ENCODE results near the gene ANAPC13. TPM values are rescaled to one million over a fixed set of nuclear protein-coding genes. Genes with fewer than 3 reads are reported as not detected.

The ANAPC13 gene
- total RNA-seq, 1 experiment from 2014 or later, result 35.7 TPM

- TF ChIP-seq, protein P1, sequence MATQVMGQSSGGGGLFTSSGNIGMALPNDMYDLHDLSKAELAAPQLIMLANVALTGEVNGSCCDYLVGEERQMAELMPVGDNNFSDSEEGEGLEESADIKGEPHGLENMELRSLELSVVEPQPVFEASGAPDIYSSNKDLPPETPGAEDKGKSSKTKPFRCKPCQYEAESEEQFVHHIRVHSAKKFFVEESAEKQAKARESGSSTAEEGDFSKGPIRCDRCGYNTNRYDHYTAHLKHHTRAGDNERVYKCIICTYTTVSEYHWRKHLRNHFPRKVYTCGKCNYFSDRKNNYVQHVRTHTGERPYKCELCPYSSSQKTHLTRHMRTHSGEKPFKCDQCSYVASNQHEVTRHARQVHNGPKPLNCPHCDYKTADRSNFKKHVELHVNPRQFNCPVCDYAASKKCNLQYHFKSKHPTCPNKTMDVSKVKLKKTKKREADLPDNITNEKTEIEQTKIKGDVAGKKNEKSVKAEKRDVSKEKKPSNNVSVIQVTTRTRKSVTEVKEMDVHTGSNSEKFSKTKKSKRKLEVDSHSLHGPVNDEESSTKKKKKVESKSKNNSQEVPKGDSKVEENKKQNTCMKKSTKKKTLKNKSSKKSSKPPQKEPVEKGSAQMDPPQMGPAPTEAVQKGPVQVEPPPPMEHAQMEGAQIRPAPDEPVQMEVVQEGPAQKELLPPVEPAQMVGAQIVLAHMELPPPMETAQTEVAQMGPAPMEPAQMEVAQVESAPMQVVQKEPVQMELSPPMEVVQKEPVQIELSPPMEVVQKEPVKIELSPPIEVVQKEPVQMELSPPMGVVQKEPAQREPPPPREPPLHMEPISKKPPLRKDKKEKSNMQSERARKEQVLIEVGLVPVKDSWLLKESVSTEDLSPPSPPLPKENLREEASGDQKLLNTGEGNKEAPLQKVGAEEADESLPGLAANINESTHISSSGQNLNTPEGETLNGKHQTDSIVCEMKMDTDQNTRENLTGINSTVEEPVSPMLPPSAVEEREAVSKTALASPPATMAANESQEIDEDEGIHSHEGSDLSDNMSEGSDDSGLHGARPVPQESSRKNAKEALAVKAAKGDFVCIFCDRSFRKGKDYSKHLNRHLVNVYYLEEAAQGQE (IDR thresholded peaks at IDR 0.05; ENCODE audit: low read depth), result no peak
Measured at GRCh38 chr3:134430950-134431445, 54.8 kb downstream of the ANAPC13 start (continued).

DNA sequence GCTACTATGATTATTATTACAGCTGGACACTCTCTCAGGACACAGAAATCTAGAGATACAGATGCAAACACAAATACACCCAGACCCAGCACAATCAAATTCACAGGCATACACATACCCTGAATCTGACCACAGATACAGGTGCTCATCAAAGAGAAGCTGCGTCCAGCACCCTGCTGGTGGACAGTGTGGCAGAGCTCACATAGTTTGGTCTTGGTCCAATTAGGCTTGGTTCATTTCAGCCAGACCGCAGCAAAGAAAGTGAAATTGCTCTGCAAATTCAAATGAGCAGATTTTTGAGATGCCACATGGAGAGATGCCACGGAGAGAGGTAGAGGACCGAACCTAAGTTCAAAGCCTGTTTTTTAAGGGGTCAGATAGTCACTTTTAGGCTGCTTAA is 55.6 kb downstream of the ANAPC13 start:
- Histone ChIP-seq H3K4me2 (ENCODE audit: low read length) (no peak overlapping the region), H2AFZ (ENCODE audit: low read depth, low read length, poor library complexity, severe bottlenecking) (no peak overlapping the region), H3K36me3 (ENCODE audit: control insufficient read depth in 1 of 2, insufficient read depth in 2 of 2, low read length in 2 of 2) (no peaks in the 10 kb centered on the region), H3K4me3 (replicated peaks in 1 of 2; ENCODE audit: low read depth in 1 of 2, low read length in 2 of 2) (no peak overlapping the region), H4K20me1 (ENCODE audit: insufficient read depth) (no peaks in the 10 kb centered on the region), H3K9ac (ENCODE audit: low read length) (no peak overlapping the region), H3K4me1 (ENCODE audit: control insufficient read depth in 1 of 2, insufficient read depth in 2 of 2, low read length in 2 of 2) (peaks cover 11 to 27% of the 10 kb centered on the region in 2 experiments), H3K9me2 (ENCODE audit: insufficient read depth) (no peaks in the 10 kb centered on the region), H3K27me3 (ENCODE audit: insufficient read depth, low read length) (no peaks in the 10 kb centered on the region), H3K9me3 (ENCODE audit: control insufficient read depth in 1 of 2, insufficient read depth in 1 of 2, low read depth in 1 of 2, low read length in 2 of 2) (no peaks in the 10 kb centered on the region), H3K27ac (ENCODE audit: low read depth, low read length) (no peak overlapping the region), H3K79me2 (ENCODE audit: insufficient read depth, low read length) (no peaks in the 10 kb centered on the region)
- intact Hi-C loops (cut with micrococcal nuclease), result no loop called here
- POLR2A ChIA-PET, result no interaction called here
- no peak for ATAC-seq
- DNase-seq (ENCODE audit: low read depth, low spot score), result no peak
- BruUV-seq (replicated peaks), result no TSS peak
- RAD21 ChIA-PET (ENCODE audit: low non-redundant PET in 1 of 2, low total read pairs in 2 of 2, uncharacterized antibody in 2 of 2, unreplicated experiment in 2 of 2), result no interaction called here
- CTCF ChIA-PET, result no interaction called here
- TF ChIP-seq, protein P2, sequence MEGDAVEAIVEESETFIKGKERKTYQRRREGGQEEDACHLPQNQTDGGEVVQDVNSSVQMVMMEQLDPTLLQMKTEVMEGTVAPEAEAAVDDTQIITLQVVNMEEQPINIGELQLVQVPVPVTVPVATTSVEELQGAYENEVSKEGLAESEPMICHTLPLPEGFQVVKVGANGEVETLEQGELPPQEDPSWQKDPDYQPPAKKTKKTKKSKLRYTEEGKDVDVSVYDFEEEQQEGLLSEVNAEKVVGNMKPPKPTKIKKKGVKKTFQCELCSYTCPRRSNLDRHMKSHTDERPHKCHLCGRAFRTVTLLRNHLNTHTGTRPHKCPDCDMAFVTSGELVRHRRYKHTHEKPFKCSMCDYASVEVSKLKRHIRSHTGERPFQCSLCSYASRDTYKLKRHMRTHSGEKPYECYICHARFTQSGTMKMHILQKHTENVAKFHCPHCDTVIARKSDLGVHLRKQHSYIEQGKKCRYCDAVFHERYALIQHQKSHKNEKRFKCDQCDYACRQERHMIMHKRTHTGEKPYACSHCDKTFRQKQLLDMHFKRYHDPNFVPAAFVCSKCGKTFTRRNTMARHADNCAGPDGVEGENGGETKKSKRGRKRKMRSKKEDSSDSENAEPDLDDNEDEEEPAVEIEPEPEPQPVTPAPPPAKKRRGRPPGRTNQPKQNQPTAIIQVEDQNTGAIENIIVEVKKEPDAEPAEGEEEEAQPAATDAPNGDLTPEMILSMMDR (IDR thresholded peaks at IDR 0.05 in 2 of 3, conservative IDR thresholded peaks at IDR 0.05 in 1 of 3; ENCODE audit: borderline replicate concordance in 1 of 3, insufficient read depth in 1 of 3, low read depth in 2 of 3, low read length in 2 of 3), result no peak
- TF ChIP-seq RAD21 (IDR thresholded peaks at IDR 0.05; ENCODE audit: low read depth), result no peak
- TF ChIP-seq SP1 (IDR thresholded peaks at IDR 0.05; ENCODE audit: low read depth), result no peak
- TF ChIP-seq TCF7L2 (IDR thresholded peaks at IDR 0.05; ENCODE audit: borderline replicate concordance, extremely low read depth, insufficient read depth, insufficient read length), result no peak
- TF ChIP-seq YY1 (IDR thresholded peaks at IDR 0.05; ENCODE audit: extremely low read depth, insufficient replicate concordance, low read depth, low read length), result no peak
- TF ChIP-seq POLR2A (IDR thresholded peaks at IDR 0.05; ENCODE audit: borderline replicate concordance, extremely low read depth, insufficient read depth, insufficient read length), result no peak
- no peak for TF ChIP-seq CBX3 (IDR thresholded peaks at IDR 0.05; ENCODE audit: low read depth)
- TF ChIP-seq EZH2 (IDR thresholded peaks at IDR 0.05), result no peak
- TF ChIP-seq SRF (IDR thresholded peaks at IDR 0.05; ENCODE audit: low read depth), result no peak
- no peak for TF ChIP-seq EZH2phosphoT487 (IDR thresholded peaks at IDR 0.05; ENCODE audit: borderline replicate concordance)
- TF ChIP-seq, protein P3, sequence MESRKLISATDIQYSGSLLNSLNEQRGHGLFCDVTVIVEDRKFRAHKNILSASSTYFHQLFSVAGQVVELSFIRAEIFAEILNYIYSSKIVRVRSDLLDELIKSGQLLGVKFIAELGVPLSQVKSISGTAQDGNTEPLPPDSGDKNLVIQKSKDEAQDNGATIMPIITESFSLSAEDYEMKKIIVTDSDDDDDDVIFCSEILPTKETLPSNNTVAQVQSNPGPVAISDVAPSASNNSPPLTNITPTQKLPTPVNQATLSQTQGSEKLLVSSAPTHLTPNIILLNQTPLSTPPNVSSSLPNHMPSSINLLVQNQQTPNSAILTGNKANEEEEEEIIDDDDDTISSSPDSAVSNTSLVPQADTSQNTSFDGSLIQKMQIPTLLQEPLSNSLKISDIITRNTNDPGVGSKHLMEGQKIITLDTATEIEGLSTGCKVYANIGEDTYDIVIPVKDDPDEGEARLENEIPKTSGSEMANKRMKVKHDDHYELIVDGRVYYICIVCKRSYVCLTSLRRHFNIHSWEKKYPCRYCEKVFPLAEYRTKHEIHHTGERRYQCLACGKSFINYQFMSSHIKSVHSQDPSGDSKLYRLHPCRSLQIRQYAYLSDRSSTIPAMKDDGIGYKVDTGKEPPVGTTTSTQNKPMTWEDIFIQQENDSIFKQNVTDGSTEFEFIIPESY (IDR thresholded peaks at IDR 0.05; ENCODE audit: extremely low read depth, insufficient replicate concordance, low read length), result no peak
- no peak for TF ChIP-seq POLR2AphosphoS5 (IDR thresholded peaks at IDR 0.05; ENCODE audit: low read depth, low read length)
- no peak for TF ChIP-seq ELF1 (IDR thresholded peaks at IDR 0.05; ENCODE audit: borderline replicate concordance, low read depth)
- no peak for TF ChIP-seq FOSL1 (IDR thresholded peaks at IDR 0.05; ENCODE audit: low read depth)
- no peak for TF ChIP-seq ZNF274 (IDR thresholded peaks at IDR 0.05; ENCODE audit: low read depth, low read length)

All from HCT116 (cell line).